NCI-H526 treated with DMSO at 0.1 percent for 48 hours (cell line): ENCODE measurements around the gene VWC2L.
A peak's percentile ranks its signal among the peaks of the same experiment; 100 is the strongest.

Experiments used
- DNase-seq: peaks from one replicate; lab custom pipeline; 2025; lab: John Stamatoyannopoulos, UW

The VWC2L gene

GRCh38 chr2:214469728-214470127 lies 58.9 kb downstream of the VWC2L start:
- no peak for DNase-seq

GRCh38 chr2:214471382-214471781 lies 60.5 kb downstream of the VWC2L start:
- no peak for DNase-seq

DNA sequence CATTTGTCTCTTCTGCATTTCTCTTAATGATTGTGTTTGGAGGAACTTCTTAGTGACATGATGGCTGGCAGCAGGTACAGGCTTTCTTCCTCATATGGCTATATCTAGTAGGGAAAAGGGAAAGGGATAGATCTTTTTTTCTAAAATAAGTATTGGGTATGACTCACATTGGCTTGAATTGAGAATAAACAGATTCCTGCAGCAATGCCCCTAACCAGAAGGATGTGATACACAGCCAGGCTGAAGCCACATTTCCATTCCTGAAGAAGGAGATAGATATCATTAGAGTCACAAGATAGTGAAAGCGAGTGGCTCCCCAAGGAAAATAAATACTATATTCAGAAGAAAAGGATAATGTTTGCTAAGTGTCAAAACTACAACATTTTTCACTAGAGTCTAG lies 61.1 kb downstream of the VWC2L start:
- DNase-seq = no peak

GRCh38 chr2:214477305-214477704 lies 66.5 kb downstream of the VWC2L start:
- DNase-seq = no peak

GRCh38 chr2:214481204-214481603 lies 70.3 kb downstream of the VWC2L start:
- peak; percentile 8 for DNase-seq

- no peak for DNase-seq
Observed at GRCh38 chr2:214482728-214483127, 71.9 kb downstream of the VWC2L start.

DNA sequence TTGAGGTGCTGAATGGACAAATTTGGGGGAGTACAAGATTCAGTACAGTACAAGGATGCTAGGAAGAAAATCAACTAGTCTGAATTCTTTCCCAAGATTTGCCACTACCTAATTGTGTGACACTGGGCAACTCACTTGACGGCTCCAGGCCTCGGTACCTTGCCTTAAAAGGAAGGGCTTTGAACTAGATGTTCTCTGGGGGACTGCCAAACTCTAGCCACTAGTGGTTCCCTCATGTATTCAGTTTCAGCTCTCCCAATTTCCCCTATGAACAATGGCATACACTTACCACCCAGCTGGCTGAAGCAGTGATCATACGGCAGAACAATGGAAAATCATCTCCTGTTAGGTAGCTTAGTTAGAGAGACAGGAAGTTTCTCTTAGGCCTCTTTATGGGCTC lies 73.4 kb downstream of the VWC2L start:
- no peak for DNase-seq

DNA sequence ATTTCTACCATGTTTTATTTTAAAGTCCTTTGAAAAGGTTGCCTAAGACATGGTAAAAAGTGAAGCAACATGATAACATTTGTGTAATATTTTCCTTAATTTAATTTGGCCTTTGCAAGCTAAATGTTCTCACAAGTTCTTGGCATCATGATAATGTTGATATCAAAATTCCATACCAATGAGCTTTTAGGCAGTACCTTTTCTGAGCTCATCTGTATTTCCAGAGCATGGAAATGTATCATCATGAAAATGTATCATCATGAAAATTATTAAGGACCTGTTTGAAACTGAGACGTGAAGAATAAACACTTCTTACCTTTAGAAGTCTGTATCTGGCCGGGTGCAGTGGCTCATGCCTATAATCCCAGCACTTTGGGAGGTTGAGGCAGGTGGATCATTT lies 73.8 kb downstream of the VWC2L start:
- no peak for DNase-seq

- no peak for DNase-seq
Observed at GRCh38 chr2:214489181-214489580, 78.3 kb downstream of the VWC2L start.

GRCh38 chr2:214489702-214490101 lies 78.8 kb downstream of the VWC2L start:
- no peak for DNase-seq

GRCh38 chr2:214492152-214492551 lies 81.3 kb downstream of the VWC2L start:
- DNase-seq = peak; percentile 43

DNA sequence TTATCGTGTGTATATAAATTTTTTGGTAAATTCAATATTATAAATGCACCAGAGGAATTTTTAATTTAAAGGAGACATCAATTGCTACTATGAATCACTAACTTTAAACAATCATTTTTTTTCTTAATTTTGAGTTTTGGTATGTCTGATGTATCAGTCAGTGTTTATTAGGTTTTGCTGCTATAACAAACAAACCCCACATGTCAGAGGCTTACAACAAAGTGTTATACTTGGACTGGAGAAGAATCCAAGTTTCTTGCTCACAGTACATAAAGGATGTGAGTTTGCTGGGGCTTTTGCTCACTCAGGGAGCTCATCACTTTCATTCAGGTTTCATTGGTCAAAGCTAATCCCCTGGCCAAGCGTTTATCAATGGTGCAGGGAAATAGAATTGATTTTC lies 81.8 kb downstream of the VWC2L start:
- no peak for DNase-seq

- DNase-seq = no peak
Observed at GRCh38 chr2:214497489-214497888, 86.6 kb downstream of the VWC2L start.

- DNase-seq = no peak
Observed at GRCh38 chr2:214503568-214503967, 92.7 kb downstream of the VWC2L start.

DNA sequence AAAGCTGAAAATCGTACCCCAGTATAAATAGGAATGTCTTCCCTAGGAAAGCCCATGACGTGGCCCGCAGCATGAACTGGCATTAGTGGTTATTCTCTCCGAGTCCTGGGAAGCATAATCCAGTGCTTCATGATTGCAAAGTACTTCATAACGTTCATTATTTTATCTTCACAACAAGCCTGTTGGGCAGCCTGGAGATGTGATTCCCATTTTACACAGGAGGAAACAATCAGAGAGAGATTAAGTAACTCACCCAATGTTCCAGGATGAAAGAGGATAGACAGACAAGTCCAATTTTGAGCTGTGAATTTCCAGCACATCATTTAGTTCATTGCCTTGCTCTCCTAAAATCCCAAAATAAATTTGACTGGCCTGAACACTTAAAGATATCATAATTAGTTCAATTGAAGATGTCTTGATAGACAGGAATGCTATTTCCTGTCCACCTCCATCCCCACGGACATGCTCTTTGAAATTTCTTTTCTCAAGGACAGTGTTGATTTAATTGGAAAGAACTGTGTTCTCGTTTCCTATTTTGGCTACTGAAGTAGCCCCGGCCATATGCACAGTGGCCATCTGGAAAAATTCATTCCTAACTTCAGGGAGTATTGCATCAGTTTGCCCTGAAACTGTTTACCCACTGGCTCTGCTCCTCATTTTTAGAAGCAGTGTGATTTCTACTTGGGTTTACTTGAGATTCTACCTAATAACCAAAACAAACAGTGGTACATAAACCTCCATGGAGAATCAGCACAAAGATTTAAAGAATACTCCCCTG lies 93.9 kb downstream of the VWC2L start:
- no peak for DNase-seq

GRCh38 chr2:214507032-214507431 lies 96.2 kb downstream of the VWC2L start:
- DNase-seq = no peak

- DNase-seq = no peak
Observed at GRCh38 chr2:214514704-214515103, 103.8 kb downstream of the VWC2L start.

GRCh38 chr2:214515111-214515510 lies 104.3 kb downstream of the VWC2L start:
- DNase-seq = no peak

DNA sequence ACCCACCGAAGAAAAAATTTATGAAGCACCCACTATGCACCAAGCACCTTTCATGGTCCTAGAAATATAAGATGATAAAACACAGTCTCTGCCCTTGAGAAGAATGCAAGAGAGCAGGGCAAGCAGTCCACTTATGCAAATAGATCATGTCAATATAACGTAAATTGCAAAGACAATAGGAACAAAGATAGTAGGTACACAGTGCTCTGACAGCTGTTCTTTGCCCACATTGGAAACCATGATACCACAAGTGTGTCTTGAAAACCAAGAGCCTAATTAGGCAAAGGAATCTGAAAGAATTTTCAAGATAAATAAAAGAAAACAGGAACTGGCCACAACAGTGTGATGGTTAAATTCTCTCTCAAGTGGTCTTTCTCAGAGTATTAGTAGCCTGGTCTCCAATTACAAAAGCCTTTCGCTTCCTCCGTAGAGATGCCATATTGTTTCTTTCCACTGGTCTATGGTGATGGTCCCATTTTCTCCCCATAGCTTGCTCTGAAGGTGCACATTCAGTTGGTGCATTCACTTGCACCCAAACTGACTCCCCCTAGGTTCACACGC lies 108.5 kb downstream of the VWC2L start:
- DNase-seq = peak; percentile 9

DNA sequence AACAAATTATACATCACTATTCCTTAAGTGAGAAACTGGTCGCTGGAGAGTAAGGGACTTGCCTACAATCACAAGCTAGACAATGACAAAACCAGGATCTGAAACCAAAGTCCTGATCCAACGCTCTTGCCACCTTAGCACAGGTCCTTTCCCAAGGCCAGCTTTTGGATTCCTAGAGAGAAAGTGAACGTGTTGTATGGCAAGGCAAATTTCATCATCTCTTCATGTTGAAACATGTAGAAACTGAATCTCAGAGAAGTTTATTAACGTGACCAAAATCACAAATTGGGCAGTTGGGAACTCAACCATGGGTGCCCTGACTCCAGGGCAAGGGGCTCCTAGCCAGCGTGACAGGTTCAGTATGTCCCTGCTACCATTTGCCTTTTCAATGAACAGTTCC lies 118.2 kb downstream of the VWC2L start:
- no peak for DNase-seq

- no peak for DNase-seq
Observed at GRCh38 chr2:214529514-214529913, 118.7 kb downstream of the VWC2L start.

- DNase-seq = peak; percentile 25
Observed at GRCh38 chr2:214533541-214533940, 122.7 kb downstream of the VWC2L start.

DNA sequence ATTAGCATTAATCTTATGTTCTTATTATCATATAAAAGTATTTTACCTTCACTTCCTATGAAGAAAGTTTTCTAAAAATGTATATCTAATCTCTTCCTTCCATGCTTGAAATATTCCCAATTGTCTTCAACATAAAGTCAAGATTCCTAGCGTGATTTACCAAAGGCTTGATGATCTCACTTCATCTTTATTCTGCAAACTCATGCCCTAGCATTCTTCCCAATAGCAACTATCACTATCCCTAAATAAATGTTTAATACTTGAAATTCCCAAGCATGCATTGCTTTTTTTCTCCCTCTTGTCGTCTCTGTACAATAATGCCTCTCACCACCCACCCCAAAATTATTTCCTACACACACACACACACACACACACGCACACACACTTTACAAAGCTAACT lies 125.8 kb downstream of the VWC2L start:
- no peak for DNase-seq

GRCh38 chr2:214537929-214538328 lies 127.1 kb downstream of the VWC2L start:
- no peak for DNase-seq
